NCI-H446 (cell line): ENCODE data around the gene RAPGEF6.
"Not testable (repeated sequence)": the region's sequence is repeated elsewhere in the genome, so short reads cannot be mapped to it uniquely, and the experiment has no call there.

ENCODE experiments used
- DNase-seq, 2 experiments: peaks; one replicate each; lab custom pipeline; 2025; lab: John Stamatoyannopoulos, UW

Gene RAPGEF6

GRCh38 chr5:131431794-131432193 lies 203.2 kb downstream of the RAPGEF6 start:
- no peak for DNase-seq

DNA sequence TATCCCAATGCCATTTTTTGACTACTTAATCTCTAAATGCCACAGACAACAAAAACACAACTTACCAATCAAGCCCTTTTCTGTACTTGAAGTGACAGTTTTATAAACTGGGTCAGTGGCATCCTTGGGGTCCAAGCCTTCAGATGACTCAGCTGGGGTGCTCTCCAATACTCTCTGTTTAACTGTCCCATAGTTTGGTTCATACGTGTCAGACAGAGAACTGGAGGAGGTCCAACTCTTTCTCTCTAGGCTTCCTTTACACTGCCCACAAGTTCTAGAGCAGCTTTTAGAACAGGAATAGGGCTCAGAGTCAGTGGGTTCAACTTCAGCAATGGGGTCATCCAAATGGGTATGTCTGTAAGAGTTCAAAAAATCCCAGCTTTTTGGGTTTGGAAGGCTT lies 204.2 kb downstream of the RAPGEF6 start:
- no peak for DNase-seq

DNA sequence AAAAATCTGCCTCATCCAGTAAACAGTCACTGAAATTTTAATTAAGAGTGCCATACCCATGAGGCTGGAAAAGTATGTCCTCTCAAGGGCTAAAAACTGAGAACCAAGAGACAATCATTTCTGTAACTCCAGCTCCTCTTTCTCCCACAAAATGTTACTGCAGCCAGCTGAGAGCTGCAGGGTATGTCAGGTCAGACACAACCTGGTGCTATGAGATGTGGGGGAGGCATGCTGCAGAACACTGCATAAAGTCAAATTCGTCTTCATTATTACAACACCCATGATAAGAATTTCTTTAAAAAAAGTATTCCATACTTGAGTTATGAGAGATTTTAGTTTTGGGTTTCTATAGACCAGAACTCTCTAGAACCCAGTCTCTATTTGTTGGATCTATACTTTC lies 209.0 kb downstream of the RAPGEF6 start:
- DNase-seq: no peak

GRCh38 chr5:131423056-131423455 lies 212.0 kb downstream of the RAPGEF6 start:
- peak in 1 of 2 experiments; percentile 22 for DNase-seq

DNA sequence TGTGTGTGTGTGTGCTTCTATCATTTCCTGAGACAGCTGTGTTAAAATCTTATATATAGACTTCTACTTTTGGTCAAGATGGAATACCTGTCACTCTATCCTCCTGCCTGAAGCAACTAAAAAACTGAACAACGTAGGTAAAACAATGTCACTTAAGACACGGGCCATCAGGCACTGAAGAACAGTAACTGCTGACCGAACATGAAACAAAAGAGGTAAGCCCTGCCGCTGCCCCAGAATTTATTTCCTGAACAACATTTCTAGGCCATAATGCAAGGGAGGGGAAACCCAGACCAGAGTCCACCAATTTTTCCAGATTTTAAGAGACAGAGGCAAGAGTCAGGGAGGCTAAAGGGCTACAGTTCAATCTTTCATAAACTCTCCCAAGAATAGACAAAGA lies 215.2 kb downstream of the RAPGEF6 start:
- no peak for DNase-seq

DNA sequence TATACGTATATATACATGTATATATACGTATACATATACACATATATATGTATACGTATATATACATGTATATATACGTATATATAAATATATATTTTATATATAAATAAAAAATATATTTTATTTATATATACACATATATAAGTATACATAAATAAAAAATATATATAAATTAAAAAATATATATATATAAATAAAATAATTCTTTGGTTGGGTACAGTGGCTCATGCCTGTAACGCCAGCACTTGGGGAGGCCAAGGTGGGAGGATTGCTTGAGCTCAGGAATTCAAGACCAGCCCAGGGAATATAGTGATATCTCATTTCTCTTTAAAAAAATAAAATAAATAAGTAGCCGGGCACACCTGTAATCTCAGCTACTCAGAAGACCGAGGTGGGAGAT lies 216.2 kb downstream of the RAPGEF6 start:
- DNase-seq: no peak

DNA sequence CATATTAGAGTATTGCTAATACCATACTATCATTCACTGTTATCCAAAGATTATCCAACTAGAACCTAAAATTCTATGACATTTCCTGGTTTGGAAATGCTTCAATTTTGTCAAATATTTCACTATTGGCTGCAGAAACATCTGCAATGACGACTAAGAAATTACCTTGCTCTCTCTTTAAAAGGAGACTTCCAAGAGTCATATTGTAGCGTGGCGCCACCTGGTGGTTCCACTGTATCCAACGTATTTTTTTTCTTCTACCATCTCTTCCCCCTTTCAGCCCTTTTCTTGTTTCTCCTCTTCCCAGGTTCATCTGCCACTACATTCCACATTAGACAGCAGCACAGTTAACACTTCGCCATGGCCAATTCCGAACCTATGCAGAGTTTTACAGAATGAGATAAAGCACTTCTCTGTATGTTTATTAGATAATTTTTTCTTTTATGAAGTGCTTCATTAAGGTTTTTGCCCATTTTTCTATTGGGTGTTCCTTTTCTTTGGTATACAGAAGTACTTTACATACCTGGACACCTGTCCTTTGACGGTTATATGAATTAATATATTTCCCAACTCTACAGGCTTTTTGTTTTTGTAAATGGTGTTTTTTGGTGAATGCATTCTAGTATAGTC lies 217.7 kb downstream of the RAPGEF6 start:
- DNase-seq: peak; percentile 52 to 65

DNA sequence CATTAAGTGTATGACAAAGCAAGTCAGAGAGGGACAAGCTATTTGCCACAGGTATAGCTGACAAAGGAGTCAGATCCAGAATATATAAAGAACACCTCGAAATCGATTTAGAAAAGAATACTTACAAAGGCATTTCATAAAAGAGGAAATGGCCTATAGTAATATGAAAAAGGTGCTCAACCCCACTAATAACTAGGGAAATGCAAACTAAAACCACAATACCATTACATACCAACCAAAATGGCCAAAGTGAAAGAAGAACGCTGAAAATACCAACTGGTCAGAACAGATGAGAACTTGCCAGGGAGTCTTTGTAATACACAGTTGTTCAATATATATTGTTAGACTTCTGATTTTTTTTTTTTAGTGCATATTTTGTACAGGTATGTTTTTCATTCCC lies 218.3 kb downstream of the RAPGEF6 start:
- no peak for DNase-seq

GRCh38 chr5:131413605-131414559 lies 221.1 kb downstream of the RAPGEF6 start:
- DNase-seq: no peak

- DNase-seq: no peak
Observed at GRCh38 chr5:131406975-131407638, 227.9 kb downstream of the RAPGEF6 start.

DNA sequence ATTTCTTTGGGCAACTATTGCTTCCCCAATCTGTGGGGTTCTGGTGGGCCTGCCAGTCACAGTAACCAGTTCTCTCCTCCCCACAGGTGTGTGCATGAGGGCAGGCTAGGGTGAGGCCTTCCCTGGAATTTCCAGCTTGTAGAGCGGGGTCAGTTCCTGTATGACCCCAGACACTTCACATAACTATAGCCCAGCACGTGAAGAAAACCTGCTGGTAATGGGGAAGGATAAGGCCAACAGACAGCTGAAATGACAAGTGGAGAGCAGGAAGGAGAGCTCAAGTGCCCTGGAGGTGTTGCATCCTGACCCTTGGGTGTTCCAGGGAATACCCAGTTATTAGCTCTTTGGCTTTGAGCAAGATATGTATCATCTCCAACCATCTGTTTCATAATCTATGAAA lies 229.0 kb downstream of the RAPGEF6 start:
- DNase-seq: no peak

DNA sequence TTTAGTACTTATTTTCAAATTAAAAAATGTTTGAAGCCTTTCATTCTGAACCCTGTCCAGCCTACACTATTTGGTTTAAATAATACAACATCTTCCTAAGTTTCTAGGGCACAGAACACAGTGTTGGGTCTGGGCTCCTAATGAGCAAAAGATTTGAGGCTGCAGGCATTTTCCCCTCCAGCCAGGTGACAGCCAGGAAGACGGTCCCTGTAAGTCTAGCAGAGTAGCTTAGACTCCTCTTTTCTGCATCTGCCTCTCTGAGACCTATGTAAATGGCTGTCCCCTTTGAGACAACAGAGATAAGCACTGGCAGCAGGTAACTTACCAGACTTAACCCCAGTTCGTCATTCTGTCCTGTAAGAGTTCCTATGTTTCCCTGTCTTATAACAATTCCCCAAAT lies 229.4 kb downstream of the RAPGEF6 start:
- no peak for DNase-seq

DNA sequence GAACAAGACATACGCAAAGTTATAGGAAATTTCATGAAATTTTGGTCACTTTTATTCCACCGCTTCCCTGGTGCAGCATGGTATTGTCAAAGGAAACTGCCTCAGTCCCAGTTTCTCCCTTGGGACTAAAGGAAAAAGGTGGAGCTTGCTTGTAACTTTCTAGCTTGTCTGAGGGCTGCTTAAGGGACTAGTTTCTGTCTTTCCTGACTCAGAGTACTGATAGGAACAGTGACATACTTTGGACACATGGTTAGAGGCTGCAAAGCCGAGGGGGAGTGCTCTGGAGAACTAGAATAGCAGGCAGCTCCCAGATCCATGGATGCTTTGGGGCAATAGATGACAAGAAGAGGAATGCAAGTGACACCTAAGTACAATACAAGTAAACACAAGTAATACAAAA lies 234.4 kb downstream of the RAPGEF6 start:
- no peak for DNase-seq

GRCh38 chr5:131399007-131399406 lies 236.0 kb downstream of the RAPGEF6 start:
- DNase-seq: not testable (repeated sequence)

DNA sequence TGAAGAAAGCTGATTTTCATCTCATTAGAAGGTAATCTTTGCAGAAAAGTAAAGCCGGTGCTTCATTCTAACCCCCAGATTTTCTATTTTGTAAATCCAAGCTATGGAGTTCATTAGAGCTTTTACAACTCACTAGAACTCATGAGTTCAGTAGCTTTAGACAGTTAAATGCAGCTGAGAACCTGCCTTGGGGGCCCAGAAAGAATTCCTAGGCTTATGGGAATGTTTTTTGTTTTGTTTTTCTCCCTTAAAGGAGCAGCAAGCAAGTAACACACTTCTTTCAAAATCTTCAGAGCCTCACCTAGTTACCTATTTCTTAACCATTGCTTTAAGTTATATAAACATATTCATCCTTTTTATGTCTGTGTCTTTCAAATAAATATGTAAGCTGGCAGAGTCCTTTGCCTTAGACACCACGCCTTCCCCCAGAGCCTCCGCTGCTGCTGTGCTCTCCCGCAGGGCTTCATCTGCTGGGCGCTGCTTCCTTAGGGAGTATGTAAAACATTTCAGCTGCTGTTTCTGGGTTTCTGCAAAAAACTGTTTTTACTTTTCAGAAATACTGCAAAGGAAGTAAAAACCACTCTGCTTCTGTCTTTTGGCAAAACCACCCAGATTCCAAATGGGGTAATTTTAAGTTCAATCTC lies 238.3 kb downstream of the RAPGEF6 start:
- DNase-seq: no peak

GRCh38 chr5:131396015-131396414 lies 239.0 kb downstream of the RAPGEF6 start:
- DNase-seq: no peak

- no peak for DNase-seq
Observed at GRCh38 chr5:131394128-131394527, 240.9 kb downstream of the RAPGEF6 start.

DNA sequence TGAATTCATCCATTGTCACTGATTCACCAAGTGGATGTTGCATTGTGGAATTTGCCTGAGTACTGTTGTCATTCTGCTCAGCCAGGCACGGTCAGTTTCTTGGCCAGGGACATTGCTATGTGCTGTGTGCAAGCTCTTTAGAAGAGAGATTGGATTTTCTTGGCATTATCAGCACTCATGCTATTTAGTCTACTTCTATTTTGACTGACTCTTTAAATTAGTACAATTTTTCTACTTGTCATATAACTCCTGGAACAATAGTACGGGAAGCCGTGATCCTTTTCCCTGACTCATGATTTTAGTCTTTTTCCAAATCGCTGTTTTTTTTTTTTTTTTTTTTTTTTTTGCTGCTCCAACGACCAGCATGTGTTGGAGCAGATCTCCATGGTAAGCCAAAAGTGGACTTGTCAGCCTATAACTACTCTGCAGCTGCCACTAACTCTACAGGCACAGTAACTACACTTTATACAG lies 241.5 kb downstream of the RAPGEF6 start:
- DNase-seq: no peak

- DNase-seq: no peak
Observed at GRCh38 chr5:131392466-131393095, 242.4 kb downstream of the RAPGEF6 start.

DNA sequence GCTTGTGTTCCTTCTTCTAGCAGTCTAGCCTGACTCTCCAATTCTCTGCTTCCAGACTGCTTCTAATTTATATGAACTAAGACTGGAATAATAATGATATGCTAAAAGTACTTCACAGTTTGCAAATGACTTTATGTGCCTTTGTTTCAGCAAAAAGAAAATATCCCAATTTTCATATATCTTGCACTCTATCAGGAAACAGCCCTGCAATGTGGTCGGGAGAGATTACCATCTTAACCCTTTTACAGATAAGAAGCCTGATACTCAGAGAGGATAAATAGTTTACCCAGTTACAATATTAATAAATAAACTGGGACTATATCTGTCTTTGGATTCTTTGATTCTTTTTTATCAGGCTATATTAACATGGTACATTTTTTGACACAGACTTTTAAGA lies 245.2 kb downstream of the RAPGEF6 start:
- no peak for DNase-seq

- no peak for DNase-seq
Observed at GRCh38 chr5:131389096-131389868, 245.7 kb downstream of the RAPGEF6 start.
